Karpas-422 (cell line): Measurements from ENCODE around the gene TLL1. TPM values are rescaled to one million over a fixed set of nuclear protein-coding genes. Genes with fewer than 3 reads are reported as not detected.

Source experiments
- DNase-seq: peaks from one replicate; pipeline ENCODE4 v3.0.0-alpha.2; 2015
- H2AFZ ChIP-seq: fragments of 200-600 bp; sonication (generic); 2 replicates; pipeline ENCODE4 v1.6.1; 2014; ENCODE audit warnings: antibody characterized with exemption, low read length, mixed read lengths
- H3K27ac ChIP-seq: fragments of 200-600 bp; sonication (generic); 2 replicates; pipeline ENCODE4 v1.5.1; 2014; ENCODE audit warnings: mild to moderate bottlenecking, low read length, moderate library complexity
- H3K27me3 ChIP-seq: fragments of 200-600 bp; sonication (generic); 2 replicates; pipeline ENCODE4 v1.6.1; 2014; ENCODE audit warnings: low read length, mixed read lengths
- H3K36me3 ChIP-seq: fragments of 200-600 bp; sonication (generic); 2 replicates; pipeline ENCODE4 v1.6.1; 2014; ENCODE audit warnings: low read length, mixed read lengths; ENCODE audit not compliant: insufficient read depth
- H3K4me1 ChIP-seq: fragments of 200-600 bp; sonication (generic); 2 replicates; pipeline ENCODE4 v1.6.1; 2014; ENCODE audit warnings: mild to moderate bottlenecking, low read length, mixed read lengths
- H3K4me2 ChIP-seq: fragments of 200-600 bp; sonication (generic); 2 replicates; pipeline ENCODE4 v1.6.1; 2014; ENCODE audit warnings: low read length, low read depth, mild to moderate bottlenecking; ENCODE audit not compliant: poor library complexity, severe bottlenecking
- H3K4me3 ChIP-seq: fragments of 200-600 bp; sonication (generic); 2 replicates; pipeline ENCODE4 v1.5.1; 2014; ENCODE audit warnings: mild to moderate bottlenecking, antibody characterized with exemption, low read length, mixed read lengths
- H3K79me2 ChIP-seq: fragments of 200-600 bp; sonication (generic); 2 replicates; pipeline ENCODE4 v1.6.1; 2014; ENCODE audit warnings: mild to moderate bottlenecking, low read length, mixed read lengths
- H3K9ac ChIP-seq: fragments of 200-600 bp; sonication (generic); 2 replicates; pipeline ENCODE4 v1.6.0; 2014; ENCODE audit warnings: low read length
- H3K9me2 ChIP-seq: fragments of 200-600 bp; sonication (generic), shearing (Covaris generic); replicated peaks from 2 replicates; pipeline ENCODE4 v1.6.0; 2014; ENCODE audit warnings: mild to moderate bottlenecking, low read length, moderate library complexity; ENCODE audit not compliant: insufficient read depth
- H3K9me3 ChIP-seq: fragments of 300-700, 200-600 bp; sonication (generic); 2 replicates; pipeline ENCODE4 v1.6.1; 2014; ENCODE audit warnings: low read length, mixed read lengths
- H4K20me1 ChIP-seq: fragments of 200-600 bp; sonication (generic); 2 replicates; pipeline ENCODE4 v1.6.1; 2014; ENCODE audit warnings: mild to moderate bottlenecking, antibody characterized with exemption, low read length, low read depth; ENCODE audit not compliant: insufficient read depth
- total RNA-seq: library from RNA; depleted of rRNA; stranded (reverse); fragments of >200 nt; shearing (Covaris generic); gene quantifications from 2 replicates; pipeline ENCODE4 v1.2.3, GENCODE V29; 2014; ENCODE audit warnings: low replicate concordance

TLL1 gene
- total RNA-seq, 1 experiment from 2014 or later = not detected

GRCh38 chr4:166049036-166049435 lies 176.0 kb downstream of the TLL1 start:
- no peaks in the 10 kb centered on the region for H3K4me1 ChIP-seq
- H3K79me2 ChIP-seq = no peaks in the 10 kb centered on the region
- H3K9me2 ChIP-seq = no peaks in the 10 kb centered on the region
- no peaks in the 10 kb centered on the region for H3K27me3 ChIP-seq
- no peak overlapping the region for H3K27ac ChIP-seq
- H3K4me2 ChIP-seq = no peak overlapping the region
- H4K20me1 ChIP-seq = no peaks in the 10 kb centered on the region
- H3K9me3 ChIP-seq = peaks cover 4% of the 10 kb centered on the region; the same call in 1 of the 2 replicates
- no peak overlapping the region for H2AFZ ChIP-seq
- no peak overlapping the region for H3K4me3 ChIP-seq
- H3K36me3 ChIP-seq = no peaks in the 10 kb centered on the region
- no peak overlapping the region for H3K9ac ChIP-seq
- no peak for DNase-seq

- no peaks in the 10 kb centered on the region for H3K9me2 ChIP-seq
- peaks cover 2% of the 10 kb centered on the region; the same call in 1 of the 2 replicates for H3K9me3 ChIP-seq
- H3K9ac ChIP-seq = no peak overlapping the region
- no peaks in the 10 kb centered on the region for H4K20me1 ChIP-seq
- no peaks in the 10 kb centered on the region for H3K4me1 ChIP-seq
- no peak overlapping the region for H2AFZ ChIP-seq
- H3K4me2 ChIP-seq = no peak overlapping the region
- H3K36me3 ChIP-seq = no peaks in the 10 kb centered on the region
- no peak overlapping the region for H3K27ac ChIP-seq
- H3K79me2 ChIP-seq = no peaks in the 10 kb centered on the region
- H3K4me3 ChIP-seq = no peak overlapping the region
- no peak for DNase-seq
- H3K27me3 ChIP-seq = no peaks in the 10 kb centered on the region
Measured at GRCh38 chr4:166064721-166065120, 191.7 kb downstream of the TLL1 start.

- Histone ChIP-seq H3K27ac (no peak overlapping the region), H2AFZ (no peak overlapping the region), H3K27me3 (no peaks in the 10 kb centered on the region), H3K79me2 (no peaks in the 10 kb centered on the region), H3K9me3 (no peaks in the 10 kb centered on the region), H3K9ac (no peak overlapping the region), H3K4me3 (no peak overlapping the region), H3K4me2 (no peak overlapping the region), H3K36me3 (no peaks in the 10 kb centered on the region), H3K9me2 (no peaks in the 10 kb centered on the region), H3K4me1 (no peaks in the 10 kb centered on the region), H4K20me1 (no peaks in the 10 kb centered on the region)
- DNase-seq = no peak
Measured at GRCh38 chr4:166065324-166065723, 192.3 kb downstream of the TLL1 start.

- H3K27me3 ChIP-seq = no peaks in the 10 kb centered on the region
- H3K4me2 ChIP-seq = no peak overlapping the region
- H3K4me1 ChIP-seq = no peaks in the 10 kb centered on the region
- no peaks in the 10 kb centered on the region for H3K9me3 ChIP-seq
- no peaks in the 10 kb centered on the region for H3K9me2 ChIP-seq
- no peaks in the 10 kb centered on the region for H4K20me1 ChIP-seq
- no peaks in the 10 kb centered on the region for H3K36me3 ChIP-seq
- no peak for DNase-seq
- no peak overlapping the region for H2AFZ ChIP-seq
- H3K27ac ChIP-seq = no peak overlapping the region
- H3K79me2 ChIP-seq = no peaks in the 10 kb centered on the region
- no peak overlapping the region for H3K4me3 ChIP-seq
- H3K9ac ChIP-seq = no peak overlapping the region
Measured at GRCh38 chr4:166066936-166067335, 193.9 kb downstream of the TLL1 start.

- Histone ChIP-seq H3K27me3 (no peaks in the 10 kb centered on the region), H3K9ac (no peak overlapping the region), H3K4me1 (no peaks in the 10 kb centered on the region), H3K9me2 (0 out of 2 replicates have a peak, but pooled peaks cover 3% of the 10 kb centered on the region), H3K36me3 (no peaks in the 10 kb centered on the region), H3K79me2 (no peaks in the 10 kb centered on the region), H2AFZ (no peak overlapping the region), H3K27ac (no peak overlapping the region), H3K9me3 (no peaks in the 10 kb centered on the region), H3K4me3 (no peak overlapping the region), H4K20me1 (no peaks in the 10 kb centered on the region), H3K4me2 (no peak overlapping the region)
- no peak for DNase-seq
Measured at GRCh38 chr4:166067915-166068314, 194.9 kb downstream of the TLL1 start.

- Histone ChIP-seq H3K4me2 (no peak overlapping the region), H4K20me1 (no peaks in the 10 kb centered on the region), H3K27me3 (no peaks in the 10 kb centered on the region), H3K36me3 (no peaks in the 10 kb centered on the region), H3K4me1 (no peaks in the 10 kb centered on the region), H2AFZ (no peak overlapping the region), H3K9me2 (0 out of 2 replicates have a peak, but pooled peaks cover 3% of the 10 kb centered on the region), H3K9ac (no peak overlapping the region), H3K27ac (no peak overlapping the region), H3K79me2 (no peaks in the 10 kb centered on the region), H3K4me3 (no peak overlapping the region), H3K9me3 (no peaks in the 10 kb centered on the region)
- DNase-seq = no peak
Measured at GRCh38 chr4:166073783-166074182, 200.7 kb downstream of the TLL1 start.

- DNase-seq = no peak
- no peak overlapping the region for H3K27ac ChIP-seq
- H3K36me3 ChIP-seq = no peaks in the 10 kb centered on the region
- H3K9me3 ChIP-seq = no peaks in the 10 kb centered on the region
- 0 out of 2 replicates have a peak, but pooled peaks cover 3% of the 10 kb centered on the region for H3K9me2 ChIP-seq
- H3K4me1 ChIP-seq = no peaks in the 10 kb centered on the region
- H3K79me2 ChIP-seq = no peaks in the 10 kb centered on the region
- H4K20me1 ChIP-seq = no peaks in the 10 kb centered on the region
- H3K4me2 ChIP-seq = no peak overlapping the region
- no peaks in the 10 kb centered on the region for H3K27me3 ChIP-seq
- no peak overlapping the region for H2AFZ ChIP-seq
- no peak overlapping the region for H3K9ac ChIP-seq
- no peak overlapping the region for H3K4me3 ChIP-seq
Measured at GRCh38 chr4:166075599-166075998, 202.6 kb downstream of the TLL1 start.

GRCh38 chr4:166077782-166078181 lies 204.7 kb downstream of the TLL1 start:
- Histone ChIP-seq H3K79me2 (no peaks in the 10 kb centered on the region), H3K27me3 (no peaks in the 10 kb centered on the region), H3K4me2 (no peak overlapping the region), H3K9ac (no peak overlapping the region), H3K4me3 (no peak overlapping the region), H4K20me1 (no peaks in the 10 kb centered on the region), H3K9me3 (no peaks in the 10 kb centered on the region), H2AFZ (no peak overlapping the region), H3K4me1 (no peaks in the 10 kb centered on the region), H3K9me2 (0 out of 2 replicates have a peak, but pooled peaks cover 5% of the 10 kb centered on the region), H3K27ac (no peak overlapping the region), H3K36me3 (no peaks in the 10 kb centered on the region)
- no peak for DNase-seq

- no peak for DNase-seq
- H3K4me1 ChIP-seq = no peaks in the 10 kb centered on the region
- H3K9me3 ChIP-seq = no peaks in the 10 kb centered on the region
- H3K9me2 ChIP-seq = 0 out of 2 replicates have a peak, but pooled peaks cover 4% of the 10 kb centered on the region
- H3K4me3 ChIP-seq = no peak overlapping the region
- H3K27ac ChIP-seq = no peak overlapping the region
- H3K27me3 ChIP-seq = no peaks in the 10 kb centered on the region
- no peaks in the 10 kb centered on the region for H3K36me3 ChIP-seq
- H3K4me2 ChIP-seq = no peak overlapping the region
- H2AFZ ChIP-seq = no peak overlapping the region
- no peaks in the 10 kb centered on the region for H3K79me2 ChIP-seq
- no peaks in the 10 kb centered on the region for H4K20me1 ChIP-seq
- no peak overlapping the region for H3K9ac ChIP-seq
Measured at GRCh38 chr4:166078383-166078782, 205.3 kb downstream of the TLL1 start.
